C4-2B (cell line): ENCODE results near the gene RB1.

Experiments
- ZFX ChIP-seq: fragments of 450-650 bp; IDR thresholded peaks from 2 replicates; pipeline ENCODE4 v1.6.1; 2017
- TF ChIP-seq, protein P1 (sequence below): fragments of 450-650 bp; conservative IDR thresholded peaks from 2 replicates; pipeline ENCODE4 v1.5.1; 2017; ENCODE audit warnings: mild to moderate bottlenecking

DNA sequence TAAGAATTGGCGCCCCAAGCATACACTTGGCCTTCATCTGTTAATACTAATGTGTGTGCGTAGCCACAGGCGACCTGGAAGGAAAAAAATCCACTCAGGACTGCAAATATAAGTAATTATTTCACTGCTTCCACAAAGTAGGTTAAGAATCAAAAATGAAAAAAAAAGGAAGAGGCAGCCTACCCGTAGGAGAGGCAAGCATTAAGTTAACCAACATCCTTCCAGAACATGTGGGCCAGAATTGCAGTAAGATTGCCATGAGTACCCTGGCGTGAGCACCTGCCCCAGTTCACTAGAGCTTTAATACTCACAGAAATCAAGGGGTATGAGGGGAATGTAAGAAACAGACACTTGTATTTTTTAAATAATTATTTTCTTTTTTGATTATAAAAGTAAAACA lies 207.1 kb downstream of the RB1 start:
- TF ChIP-seq, protein P1, sequence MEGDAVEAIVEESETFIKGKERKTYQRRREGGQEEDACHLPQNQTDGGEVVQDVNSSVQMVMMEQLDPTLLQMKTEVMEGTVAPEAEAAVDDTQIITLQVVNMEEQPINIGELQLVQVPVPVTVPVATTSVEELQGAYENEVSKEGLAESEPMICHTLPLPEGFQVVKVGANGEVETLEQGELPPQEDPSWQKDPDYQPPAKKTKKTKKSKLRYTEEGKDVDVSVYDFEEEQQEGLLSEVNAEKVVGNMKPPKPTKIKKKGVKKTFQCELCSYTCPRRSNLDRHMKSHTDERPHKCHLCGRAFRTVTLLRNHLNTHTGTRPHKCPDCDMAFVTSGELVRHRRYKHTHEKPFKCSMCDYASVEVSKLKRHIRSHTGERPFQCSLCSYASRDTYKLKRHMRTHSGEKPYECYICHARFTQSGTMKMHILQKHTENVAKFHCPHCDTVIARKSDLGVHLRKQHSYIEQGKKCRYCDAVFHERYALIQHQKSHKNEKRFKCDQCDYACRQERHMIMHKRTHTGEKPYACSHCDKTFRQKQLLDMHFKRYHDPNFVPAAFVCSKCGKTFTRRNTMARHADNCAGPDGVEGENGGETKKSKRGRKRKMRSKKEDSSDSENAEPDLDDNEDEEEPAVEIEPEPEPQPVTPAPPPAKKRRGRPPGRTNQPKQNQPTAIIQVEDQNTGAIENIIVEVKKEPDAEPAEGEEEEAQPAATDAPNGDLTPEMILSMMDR, result no peak
- TF ChIP-seq ZFX, result no peak
